NOMO-1 (cell line): ENCODE data around the gene MISP3.

Experiments
- DNase-seq, 2 experiments: peaks; one replicate each; lab custom pipeline; 2025; ENCODE audit not compliant: unreplicated experiment in 2 of 2; lab: John Stamatoyannopoulos, UW

MISP3 gene

DNA sequence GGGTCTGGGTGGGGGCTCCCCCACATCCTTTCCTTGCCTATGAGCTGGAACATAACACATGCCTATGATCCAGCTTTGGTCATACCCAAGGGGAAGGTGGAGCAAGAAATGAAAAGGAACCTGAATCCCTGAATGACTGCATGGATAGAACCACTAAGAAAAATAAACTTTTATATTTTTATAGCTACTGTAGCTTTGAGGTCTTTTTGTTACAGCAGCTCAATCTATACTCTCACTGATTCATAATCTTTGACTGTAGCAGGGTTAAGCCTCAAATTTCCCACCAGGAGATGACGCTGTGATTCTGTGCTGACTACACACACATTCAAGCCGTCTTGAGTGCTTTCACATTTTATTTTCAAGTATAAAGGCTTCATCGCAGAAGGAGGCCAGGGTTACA lies 19.6 kb upstream of the MISP3 start:
- DNase-seq = no peak

DNA sequence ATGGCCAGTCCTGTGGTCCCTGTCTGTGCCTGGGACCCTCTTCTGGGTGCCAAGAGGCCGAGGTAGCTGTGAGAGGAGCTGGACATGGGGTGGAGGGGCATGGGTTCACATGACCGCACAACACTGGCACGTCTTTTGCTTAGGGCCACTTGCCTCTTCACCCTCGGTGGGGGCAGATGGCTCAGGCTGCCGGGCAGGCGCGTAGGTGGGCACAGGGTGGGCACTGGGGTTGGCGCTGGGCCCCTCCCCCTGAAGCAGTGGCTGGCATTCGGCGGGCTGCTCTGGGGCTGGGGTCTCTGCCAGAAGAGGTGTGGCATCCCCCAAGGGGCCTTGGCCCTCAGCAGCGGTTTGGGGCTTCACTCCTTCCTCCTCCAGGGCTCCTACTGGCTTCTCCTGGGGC lies 19.1 kb upstream of the MISP3 start:
- no peak for DNase-seq

DNA sequence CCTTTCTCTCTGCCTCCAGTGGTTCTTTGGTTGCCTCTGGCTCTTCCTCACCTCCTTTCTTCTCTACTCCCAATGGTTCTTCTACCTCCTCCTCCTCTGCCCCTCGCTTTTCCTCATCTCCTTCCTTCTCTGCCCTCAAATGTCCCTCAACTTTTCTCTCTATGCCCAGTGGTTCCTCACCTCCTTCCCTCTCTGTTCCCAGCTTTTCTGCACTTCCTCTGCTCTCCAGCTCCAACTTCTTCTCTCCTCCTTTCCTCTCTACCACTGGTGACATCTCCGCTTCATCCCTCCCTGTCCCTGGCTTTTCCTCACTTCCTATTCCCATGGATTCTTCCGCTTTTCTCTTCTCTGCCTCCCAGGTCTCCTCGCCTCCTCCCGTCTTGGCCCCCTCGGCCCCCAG lies 18.5 kb upstream of the MISP3 start:
- no peak for DNase-seq

DNA sequence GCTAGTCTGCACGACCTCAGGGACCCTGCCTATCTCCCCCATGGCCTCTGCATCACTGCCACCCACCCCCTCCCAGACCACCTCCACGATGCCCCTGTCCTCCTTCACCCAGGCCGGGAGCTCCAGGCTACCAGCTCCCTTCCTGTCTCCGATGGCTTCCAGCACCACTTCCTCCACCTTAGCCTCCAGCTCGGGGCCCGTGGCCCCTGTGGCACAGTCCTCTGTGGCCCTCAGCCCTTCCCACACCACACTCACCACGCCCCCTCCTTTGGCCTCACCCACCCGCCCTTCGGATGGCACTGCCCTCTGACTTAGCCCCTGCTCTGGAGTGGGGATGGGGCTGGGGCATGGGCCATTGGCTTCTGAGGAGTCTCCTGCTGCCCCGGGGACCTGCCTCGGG lies 17.9 kb upstream of the MISP3 start:
- no peak for DNase-seq

DNA sequence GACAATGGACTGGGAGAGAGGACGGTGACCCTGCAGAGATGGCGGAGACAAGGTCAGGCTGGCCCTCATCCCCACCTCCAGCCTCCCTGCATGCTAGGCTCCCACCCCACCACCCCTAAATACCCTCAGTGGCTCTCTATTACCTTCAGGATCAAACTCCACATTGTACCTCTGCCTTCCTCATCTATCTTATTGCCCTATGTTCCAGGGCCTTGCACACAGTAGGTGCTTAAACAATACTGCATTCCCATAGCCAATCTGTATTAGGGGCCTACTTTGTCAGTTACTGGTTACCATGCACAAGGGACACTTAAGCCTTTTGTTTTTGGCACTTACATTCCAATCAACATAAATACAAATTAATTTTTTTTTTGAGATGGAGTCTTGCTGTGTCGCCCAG lies 17.2 kb upstream of the MISP3 start:
- no peak for DNase-seq

DNA sequence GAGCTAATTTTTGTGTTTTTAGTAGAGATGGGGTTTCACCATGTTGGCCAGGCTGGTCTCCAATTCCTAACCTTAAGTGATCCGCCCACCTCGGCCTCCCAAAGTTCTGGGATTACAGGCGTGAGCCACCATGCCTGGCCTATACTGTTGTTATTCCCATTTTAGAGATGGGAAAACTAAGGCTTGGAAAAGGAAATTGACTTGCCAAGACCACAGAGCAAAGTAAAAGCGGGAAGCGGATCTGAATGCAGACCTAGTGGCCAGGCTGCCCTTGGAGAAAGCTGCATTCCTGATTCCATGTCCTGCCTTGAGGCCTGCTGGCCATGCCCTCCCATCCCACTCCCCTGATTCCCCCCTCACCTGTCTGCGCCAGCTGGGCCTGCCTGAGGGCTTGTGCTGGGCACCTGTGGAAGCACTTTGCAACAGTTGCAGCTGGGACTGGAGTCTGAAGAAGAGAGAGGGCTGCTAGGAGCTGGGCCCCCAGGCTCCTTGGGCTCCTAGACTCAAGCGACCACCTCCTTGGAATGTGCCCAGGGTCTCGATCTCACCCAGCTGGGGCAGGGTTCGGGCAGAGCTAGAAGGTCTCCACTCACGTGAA lies 16.4 kb upstream of the MISP3 start:
- DNase-seq = no peak

DNA sequence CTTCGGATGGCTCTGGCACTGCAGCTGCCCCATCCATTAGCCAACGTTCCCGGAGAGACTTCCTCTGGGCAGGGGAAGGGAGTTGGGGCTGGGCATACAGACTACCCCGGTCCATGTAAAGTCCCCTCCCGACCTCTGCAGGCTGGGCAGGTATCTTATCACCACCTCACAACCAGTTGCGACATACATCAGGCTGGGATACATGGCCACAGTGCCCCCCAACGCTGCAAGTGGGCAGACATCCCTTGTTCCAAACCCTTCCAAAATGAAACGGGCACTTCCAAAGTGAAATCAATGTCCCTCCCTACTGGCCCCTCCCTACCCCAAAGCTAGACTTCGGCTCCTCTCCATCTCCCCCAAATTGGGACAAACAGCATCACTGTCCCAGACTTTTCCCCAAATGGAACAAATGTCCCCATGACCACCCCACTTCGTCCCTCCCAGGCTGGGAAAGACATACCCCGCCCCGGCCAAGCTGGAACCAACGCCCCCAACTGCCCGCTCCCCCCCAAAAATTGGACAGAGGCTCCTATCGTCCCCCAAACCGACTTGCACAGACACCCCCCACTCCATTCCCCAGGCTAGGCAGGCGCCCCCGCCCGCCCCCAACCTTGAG lies 15.7 kb upstream of the MISP3 start:
- DNase-seq = no peak

DNA sequence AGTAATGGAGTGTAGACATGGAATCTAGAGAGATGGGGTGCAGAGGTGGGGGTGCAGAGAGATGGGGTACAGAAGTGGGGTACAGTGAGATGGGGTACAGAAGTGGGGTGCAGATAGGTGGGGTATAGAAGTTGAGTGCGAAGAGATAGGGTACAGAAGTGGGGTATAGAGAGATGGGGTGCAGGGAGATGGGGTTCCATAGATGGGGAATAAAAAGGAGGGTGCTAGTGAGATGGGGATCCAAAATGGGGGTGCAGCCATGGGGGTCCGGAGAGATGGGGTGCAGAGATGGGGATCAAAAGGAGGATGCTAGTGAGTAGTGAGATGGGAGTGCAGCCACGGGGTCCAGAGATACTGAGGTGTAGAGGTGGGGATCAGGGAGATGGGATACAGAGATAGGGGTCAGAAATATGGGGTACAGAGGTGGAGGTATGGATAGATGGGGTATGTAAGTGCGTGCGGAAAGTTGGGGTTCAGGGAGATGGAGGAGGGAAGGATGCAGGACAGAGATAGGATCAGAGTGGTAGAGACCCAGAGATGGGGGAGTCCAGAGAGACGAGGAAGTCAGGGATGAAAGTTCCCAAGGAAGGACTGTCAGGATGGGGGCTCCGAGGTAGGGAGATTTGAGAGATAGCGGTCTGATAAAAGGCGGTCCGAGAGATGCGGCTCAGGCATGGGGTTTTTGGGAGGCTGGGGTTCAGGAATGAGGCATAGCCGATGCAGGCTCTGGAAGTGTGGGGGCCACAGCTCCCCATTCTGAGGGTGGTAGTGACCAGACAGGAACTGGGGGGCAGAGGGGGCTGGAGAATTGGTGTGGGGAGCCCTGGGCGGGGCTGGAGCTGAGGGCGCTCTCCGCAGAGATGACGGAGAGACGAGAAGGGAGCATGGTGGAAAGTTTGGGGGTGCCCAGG lies 14.1 kb upstream of the MISP3 start:
- no peak for DNase-seq

DNA sequence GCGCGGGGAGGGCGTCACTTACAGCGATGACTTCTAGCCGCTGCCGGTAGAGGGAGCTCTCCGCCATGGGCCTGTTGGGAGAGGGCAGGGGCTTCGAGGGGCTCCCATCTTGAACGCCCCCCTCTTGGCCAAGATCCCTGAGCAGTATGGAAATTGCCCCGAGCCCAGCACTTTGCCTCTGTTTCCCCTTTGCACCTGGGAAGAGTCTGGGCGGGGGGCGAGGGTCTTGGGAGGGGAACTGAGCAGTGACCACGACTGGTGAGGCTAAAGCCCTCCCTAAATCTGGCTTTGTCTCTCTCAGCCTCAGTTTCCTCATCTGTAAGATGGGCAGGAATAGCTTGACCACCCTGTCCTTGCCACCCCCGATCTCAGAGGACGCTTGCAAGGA lies 13.5 kb upstream of the MISP3 start:
- DNase-seq = no peak

DNA sequence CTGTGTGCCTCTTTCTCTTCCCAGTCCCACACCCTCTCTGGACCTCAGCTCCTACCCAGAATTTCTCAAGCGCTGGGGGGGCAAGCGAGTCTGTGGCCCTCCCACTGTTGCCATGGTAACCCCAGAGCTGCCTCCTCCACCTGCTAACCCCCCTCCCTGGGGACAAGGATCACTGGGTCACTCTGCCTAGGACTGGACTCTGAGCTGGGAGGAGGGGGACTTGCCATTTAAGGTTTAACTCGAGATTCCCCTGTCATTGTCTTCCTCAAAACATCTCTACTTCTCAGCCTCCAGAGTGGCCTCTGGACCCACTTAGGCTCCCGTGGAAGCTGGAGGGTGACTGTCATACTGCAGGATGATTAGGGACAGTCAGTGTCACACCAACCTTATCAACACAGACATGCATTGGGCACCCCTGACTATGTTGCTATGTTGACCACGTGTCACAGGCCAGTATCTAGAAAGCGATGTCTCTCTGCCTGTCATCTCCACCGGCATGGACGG lies 12.9 kb upstream of the MISP3 start:
- no peak for DNase-seq

DNA sequence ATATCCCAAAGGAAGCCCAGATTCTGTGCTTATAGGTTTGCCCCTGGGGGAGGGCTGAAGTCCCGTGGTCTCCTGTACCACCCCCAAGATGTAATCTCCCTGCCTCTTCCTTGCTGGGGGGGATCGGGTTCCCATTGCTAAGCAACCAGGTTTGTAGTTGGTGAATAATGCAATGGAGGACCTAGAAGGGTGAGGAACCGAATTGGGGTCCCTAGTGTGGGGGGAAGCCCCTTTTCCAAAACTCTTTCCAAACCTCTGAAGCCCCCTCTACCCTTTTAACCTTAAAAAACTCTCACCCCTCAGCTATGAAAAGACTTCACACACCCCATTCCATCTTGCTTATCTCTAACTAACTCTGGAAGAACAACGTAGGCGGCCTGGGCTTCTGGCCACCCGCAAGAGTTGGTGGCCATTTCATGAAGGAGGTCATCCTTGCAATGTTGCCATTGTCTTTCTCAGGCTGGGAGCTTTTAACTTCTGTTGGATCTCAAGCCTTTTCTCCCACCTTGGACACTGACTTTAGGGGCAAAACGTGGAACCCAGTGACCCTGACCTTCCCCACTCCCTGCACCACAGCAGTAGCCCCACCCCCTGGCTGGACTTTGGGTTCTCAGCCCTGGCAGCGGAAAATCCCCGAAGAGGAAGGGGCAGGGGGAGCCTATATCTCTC lies 11.4 kb upstream of the MISP3 start:
- DNase-seq = no peak

DNA sequence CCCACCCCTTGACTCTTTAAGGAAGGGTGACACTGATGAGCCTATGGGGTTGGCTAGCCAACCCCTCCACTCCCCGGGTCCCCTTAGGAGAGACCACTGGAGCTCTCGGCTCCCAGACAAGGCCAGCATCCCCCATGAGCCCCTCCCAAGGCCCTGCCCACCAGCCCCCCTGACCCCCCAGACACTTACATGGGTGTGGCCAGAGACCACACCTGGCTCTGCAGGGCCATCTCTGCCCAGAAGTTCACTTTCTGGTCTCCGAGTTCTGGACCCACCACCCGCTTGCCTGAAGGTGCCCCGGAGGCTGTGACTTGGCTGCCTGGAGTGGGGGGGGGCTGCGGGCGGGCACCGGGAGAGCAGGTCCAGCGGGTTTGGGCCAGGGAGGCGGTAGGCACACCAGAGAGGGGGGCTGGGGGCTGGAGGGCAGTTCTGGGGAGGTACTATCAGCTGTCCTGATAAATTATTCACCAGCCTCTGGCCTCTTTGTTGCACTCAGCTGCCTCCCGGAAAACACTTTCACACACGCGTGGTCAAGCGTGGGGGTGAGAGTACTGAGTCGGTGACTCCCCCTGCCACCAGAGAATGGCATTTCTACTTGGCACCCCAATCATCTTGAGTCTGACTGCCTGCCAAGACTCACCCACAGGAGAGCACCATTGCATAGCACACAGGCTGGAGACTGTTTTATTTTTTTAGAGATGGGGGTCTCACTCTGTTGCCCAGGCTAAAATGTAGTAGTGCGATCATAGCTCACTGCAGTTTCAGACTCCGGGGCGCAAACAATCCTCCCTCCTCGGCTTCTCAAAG lies 10.6 kb upstream of the MISP3 start, which contains the start of gene PALM3:
Gene PALM3, minus strand, starts transcription at position 326 of the 807 bp plus-strand sequence. Its CDS starts 96 bp downstream, at position 230.
- DNase-seq = no peak

DNA sequence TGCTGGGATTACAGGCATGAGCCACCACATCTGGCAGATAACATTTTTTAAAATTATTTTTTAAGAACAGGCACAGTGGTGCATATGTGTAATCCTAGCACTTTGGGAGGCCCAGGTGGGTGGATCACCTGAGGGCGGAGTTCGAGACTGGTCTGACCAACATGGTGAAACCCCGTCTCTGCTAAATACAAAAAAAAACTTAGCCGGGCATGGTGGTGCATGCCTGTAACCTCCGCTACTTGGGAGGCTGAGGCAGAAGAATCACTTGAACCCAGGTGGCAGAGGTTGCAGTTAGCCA lies 10.1 kb upstream of the MISP3 start:
- no peak for DNase-seq

DNA sequence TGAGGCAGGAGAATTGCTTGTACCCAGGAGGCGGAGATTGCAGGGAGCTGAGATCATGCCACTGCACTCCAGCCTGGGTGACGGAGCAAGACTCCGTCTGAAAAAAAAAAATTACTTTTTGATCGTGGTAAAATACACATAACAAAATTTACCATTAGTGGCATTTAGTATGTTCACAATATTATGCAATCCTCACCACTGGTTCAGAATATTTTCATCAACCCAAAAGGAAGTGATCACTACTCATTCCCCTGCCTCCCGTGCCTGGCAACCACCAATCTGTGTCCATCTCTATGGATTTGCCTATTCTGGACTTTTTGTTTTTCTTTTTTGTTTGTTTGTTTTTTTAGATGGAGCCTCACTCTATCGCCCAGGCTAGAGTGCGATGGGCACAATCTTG lies 9.5 kb upstream of the MISP3 start:
- DNase-seq = no peak

DNA sequence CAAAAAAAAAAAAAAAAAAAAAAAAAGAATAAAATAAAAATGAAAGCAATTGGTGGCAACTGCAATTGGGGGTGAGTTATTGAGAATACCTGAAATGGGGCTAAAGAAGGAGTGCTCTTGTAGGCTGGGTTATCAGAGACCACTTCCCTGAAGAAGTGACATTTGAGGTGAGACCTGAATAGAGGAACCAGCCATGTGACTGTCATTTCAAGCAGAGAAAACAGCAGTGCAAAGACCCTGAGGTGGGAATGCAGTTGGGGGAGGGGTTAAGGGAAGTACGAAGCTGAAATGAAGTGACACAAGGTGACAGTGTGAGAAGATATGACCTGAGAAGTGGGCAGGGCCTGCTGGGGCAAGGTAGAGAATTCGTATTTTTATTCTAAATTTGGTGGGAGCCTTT lies 6.5 kb upstream of the MISP3 start:
- DNase-seq = peak in 1 of 2 experiments; percentile 14

DNA sequence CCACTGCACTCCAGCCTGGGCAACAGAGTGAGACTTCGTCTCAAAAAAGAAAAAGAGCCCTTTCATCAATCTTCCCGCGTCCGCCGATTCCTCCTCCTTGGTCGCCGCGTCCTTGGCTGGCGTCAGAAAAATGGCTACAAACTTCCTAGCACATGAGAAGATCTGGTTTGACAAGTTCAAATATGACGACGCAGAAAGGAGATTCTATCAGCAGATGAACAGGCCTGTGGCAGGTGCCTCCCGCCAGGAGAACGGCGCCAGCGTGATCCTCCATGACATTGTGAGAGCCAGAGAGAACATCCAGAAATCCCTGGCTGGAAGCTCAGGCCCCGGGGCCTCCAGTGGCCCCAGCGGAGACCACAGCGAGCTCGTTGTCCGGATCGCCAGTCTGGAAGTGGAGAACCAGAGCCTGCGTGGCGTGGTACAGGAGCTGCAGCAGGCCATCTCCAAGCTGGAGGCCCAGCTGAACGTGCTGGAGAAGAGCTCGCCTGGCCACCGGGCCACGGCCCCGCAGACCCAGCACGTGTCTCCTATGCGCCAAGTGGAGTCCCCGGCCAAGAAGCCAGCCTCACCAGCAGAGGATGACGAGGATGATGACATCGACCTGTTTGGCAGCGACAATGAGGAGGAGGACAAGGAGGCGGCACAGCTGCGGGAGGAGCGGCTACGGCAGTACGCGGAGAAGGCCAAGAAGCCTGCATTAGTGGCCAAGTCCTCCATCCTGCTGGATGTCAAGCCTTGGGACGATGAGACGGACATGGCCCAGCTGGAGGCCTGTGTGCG lies 2.1 kb upstream of the MISP3 start:
- DNase-seq = no peak

DNA sequence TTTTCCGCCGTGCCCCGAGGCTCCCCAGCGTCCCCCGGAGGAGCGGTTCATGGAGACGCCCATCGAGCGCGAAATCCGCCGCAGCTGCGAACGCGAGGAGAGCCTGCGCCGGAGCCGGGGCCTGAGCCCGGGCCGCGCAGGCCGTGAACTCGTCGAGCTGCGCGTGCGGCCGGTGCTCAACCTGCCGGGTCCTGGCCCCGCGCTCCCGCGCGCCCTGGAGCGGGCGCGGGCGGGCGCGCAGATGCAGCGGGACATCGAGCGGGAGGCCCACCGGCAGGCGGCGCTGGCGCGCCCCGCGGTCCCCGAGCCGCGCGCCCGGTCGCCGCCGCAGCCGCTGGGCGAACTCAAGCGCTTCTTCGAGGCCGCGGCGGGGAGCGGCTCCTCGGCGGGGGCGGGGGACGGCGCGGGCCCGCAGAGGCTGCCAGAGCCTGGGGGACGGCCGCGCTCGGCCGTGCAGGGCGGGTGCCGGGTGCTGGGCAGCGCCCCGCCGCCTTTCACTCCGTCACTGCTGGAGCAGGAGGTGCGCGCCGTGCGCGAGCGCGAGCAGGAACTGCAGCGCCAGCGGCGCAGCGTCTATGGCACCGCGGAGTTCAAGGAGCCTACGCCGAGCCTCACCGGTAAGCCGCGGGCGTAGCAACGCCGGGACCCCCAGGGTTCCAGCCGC lies 807 bp downstream of the MISP3 start:
- DNase-seq = peak; percentile 64 to 69

DNA sequence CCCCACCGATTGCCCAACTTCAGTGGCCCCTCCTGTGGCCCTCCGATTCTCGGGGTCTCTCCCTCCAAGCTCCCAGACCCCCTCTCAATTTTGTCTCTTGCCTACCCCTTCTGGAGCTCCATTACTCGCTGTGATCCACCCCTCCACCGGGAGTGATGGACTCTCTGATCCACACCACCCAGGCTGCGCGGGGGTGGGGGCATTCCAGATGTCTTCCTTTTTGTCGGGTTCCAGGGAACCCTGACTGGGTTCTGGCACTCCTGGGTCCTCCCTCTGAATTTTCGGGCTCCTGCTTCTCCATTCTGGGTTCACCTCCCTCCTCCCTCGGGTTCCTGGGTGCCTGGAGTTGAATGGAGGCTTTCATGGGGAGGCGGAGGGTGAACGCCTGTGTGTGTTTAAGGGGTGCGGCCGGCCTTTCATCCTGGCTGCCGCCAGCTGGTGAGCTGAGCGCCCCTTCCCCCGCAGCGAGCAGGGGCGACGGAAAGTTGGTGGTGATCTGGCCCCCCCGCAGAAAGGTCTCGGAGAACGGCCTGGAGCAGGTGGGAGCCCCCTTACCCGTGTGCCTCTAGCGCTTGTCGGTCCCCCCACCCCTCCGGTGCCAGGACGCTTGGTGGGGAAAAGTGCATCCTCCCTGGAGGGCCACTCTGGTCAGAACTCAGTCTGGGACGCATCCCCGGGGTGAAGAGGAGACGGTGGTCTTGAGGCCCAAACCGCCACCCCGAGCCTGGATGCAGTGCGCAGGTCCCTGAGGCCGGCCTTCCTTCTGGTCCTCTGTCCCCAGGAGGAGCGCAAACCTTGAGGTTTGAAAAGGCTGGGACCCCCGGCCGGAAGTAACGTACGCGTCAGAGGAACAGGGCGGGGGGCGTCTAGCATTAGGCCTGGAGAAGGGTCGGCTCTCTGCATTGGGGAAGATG lies 1.6 kb downstream of the MISP3 start:
- DNase-seq = no peak
